ENCODE results near the gene C1QTNF8.

The C1QTNF8 gene

GRCh38 chr16:1133810-1134520 lies 37.9 kb upstream of the C1QTNF8 start:
- in situ Hi-C loops (cut with MboI; ENCODE audit: low pct_unique_long_range_greater_than_20kb, low sequenced_read_pairs, unreplicated experiment) = no loop called here
- DNase-seq (ENCODE audit: low spot score) = no peak
- no peak for TF ChIP-seq CTCF (IDR thresholded peaks at IDR 0.05; ENCODE audit: extremely low read depth, insufficient read depth, missing control alignments)

GRCh38 chr16:1133271-1133670 lies 37.2 kb upstream of the C1QTNF8 start:
- no peak for DNase-seq (ENCODE audit: low spot score)
- no peak for TF ChIP-seq CTCF (IDR thresholded peaks at IDR 0.05; ENCODE audit: extremely low read depth, insufficient read depth, missing control alignments)
- in situ Hi-C loops (cut with MboI; ENCODE audit: low pct_unique_long_range_greater_than_20kb, low sequenced_read_pairs, unreplicated experiment) = no loop called here

- in situ Hi-C loops (cut with MboI; ENCODE audit: low pct_unique_long_range_greater_than_20kb, low sequenced_read_pairs, unreplicated experiment) = no loop called here
- no peak for TF ChIP-seq CTCF (IDR thresholded peaks at IDR 0.05; ENCODE audit: extremely low read depth, insufficient read depth, missing control alignments)
- DNase-seq (ENCODE audit: low spot score) = no peak
Measured at GRCh38 chr16:1132431-1132830, 36.4 kb upstream of the C1QTNF8 start.

- in situ Hi-C loops (cut with MboI; ENCODE audit: low pct_unique_long_range_greater_than_20kb, low sequenced_read_pairs, unreplicated experiment) = no loop called here
- DNase-seq (ENCODE audit: low spot score) = no peak
- no peak for TF ChIP-seq CTCF (IDR thresholded peaks at IDR 0.05; ENCODE audit: extremely low read depth, insufficient read depth, missing control alignments)
Measured at GRCh38 chr16:1131378-1131994, 35.4 kb upstream of the C1QTNF8 start.

GRCh38 chr16:1130382-1130781 lies 34.3 kb upstream of the C1QTNF8 start:
- in situ Hi-C loops (cut with MboI; ENCODE audit: low pct_unique_long_range_greater_than_20kb, low sequenced_read_pairs, unreplicated experiment) = no loop called here
- no peak for TF ChIP-seq CTCF (IDR thresholded peaks at IDR 0.05; ENCODE audit: extremely low read depth, insufficient read depth, missing control alignments)
- no peak for DNase-seq (ENCODE audit: low spot score)

- in situ Hi-C loops (cut with MboI; ENCODE audit: low pct_unique_long_range_greater_than_20kb, low sequenced_read_pairs, unreplicated experiment) = no loop called here
- no peak for TF ChIP-seq CTCF (IDR thresholded peaks at IDR 0.05; ENCODE audit: extremely low read depth, insufficient read depth, missing control alignments)
- no peak for DNase-seq (ENCODE audit: low spot score)
Measured at GRCh38 chr16:1129106-1129960, 33.3 kb upstream of the C1QTNF8 start.
